NCI-H2227 treated with DMSO at 0.1 percent for 48 hours (cell line): ENCODE results near the gene SLC6A6.
"Not testable (repeated sequence)": the region's sequence is repeated elsewhere in the genome, so short reads cannot be mapped to it uniquely, and the experiment has no call there.

Experiments used
- DNase-seq: peaks from one replicate; lab custom pipeline; 2025; lab: John Stamatoyannopoulos, UW

The SLC6A6 gene

DNA sequence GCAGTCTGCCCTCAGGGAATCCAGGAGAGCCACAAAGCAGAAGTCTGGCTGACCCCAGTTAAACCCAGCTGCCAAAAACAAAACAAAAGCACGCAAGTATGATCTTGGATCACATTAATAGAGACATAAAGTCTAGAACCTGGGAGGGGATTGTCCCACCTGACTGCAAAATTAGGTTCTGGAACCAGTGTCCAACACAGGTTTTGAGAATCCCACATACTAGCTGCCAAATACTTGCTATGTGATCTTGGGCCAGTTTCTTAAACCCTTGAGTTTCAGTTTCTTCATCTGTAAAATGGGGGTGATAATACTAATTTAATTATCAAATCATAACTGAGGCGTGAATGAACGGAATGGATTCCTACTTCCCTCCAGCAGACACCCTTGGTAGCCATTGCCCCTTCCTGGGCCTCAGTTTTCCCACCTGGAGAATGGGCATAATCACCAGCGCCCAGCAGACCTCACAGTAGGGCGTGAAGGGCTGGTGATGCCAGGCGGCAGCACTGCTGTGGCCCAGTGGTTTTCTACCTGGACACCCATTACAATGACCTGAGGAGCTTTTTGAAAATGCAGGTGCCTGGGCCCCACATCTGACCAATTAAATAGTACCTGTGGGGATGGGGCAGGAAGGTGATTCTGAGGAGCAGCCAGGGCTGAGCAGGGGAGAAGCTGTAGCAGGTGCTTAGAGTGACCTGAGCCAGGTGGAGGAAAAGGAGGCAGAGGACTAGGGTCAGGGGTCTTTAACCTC, 105.5 kb downstream of the SLC6A6 start:
- no peak for DNase-seq

DNA sequence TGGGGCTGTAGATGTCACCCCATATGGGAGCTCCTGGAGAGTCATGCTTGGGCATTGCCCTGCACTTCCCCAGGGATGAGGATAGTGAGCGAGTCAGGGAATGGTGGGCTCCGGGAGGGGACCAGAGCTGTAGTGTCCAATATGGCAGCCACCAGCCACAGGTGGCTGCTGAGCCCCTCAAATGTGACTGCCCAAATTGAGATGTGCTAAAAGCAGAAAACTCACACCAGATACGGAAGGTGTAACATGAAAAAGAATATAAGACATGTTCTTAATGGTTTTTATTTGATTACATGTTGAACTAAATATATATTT, 106.1 kb downstream of the SLC6A6 start:
- DNase-seq = no peak

DNA sequence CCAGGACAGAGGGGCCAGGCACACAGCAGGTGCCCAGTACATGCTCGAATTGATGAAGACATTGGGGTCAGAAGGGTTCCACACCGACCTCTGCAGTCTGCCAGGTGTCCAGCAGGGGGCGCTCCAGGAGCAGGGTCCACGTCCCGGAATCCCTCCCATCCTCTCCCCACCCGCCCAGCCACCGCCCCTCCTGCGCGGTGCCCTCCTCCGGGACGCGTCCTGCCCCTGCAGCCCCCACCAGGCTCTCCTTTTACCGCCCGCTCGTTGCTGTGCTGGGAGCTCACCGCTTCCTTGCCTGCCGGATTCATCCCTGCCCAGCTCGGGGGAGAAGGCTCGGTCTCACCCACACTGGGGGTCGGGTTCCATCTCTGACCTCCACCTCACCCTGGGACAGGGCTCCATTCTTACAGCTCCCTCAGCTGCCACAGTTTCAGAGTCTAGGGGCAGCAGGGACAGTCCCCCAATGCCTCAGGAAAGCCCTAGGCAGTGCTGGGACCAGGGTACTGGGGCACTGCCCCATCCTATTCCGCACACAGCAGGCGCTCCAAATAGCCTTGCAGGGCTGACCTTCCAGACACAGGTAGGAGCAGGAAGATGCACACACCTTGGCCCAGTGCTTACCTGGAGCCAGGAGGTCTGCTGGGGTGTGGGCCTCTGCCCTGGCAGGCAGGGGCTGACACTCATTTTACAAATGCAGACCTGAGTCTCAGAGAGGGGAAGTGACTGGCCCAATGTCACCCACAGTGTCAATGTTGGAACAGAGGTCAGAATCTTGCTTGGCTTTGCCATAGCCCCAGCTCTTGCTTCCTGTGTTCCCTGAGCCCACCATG, 106.8 kb downstream of the SLC6A6 start:
- peak; percentile 42 for DNase-seq

DNA sequence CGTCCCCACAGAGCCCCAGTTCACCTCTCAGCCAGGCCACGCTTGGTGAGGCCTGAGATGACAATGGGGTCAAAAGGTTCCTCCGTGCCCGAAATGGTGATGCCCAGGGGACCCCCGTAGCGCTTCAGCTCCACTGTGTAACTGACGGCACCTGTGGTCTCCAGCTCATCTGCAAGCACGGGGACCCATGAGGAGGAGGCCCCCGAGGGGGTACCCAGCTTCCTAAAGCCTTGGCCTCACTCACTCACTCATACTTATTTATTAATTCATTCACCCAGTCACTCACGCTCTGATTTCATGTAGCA, 107.3 kb downstream of the SLC6A6 start:
- DNase-seq = no peak

DNA sequence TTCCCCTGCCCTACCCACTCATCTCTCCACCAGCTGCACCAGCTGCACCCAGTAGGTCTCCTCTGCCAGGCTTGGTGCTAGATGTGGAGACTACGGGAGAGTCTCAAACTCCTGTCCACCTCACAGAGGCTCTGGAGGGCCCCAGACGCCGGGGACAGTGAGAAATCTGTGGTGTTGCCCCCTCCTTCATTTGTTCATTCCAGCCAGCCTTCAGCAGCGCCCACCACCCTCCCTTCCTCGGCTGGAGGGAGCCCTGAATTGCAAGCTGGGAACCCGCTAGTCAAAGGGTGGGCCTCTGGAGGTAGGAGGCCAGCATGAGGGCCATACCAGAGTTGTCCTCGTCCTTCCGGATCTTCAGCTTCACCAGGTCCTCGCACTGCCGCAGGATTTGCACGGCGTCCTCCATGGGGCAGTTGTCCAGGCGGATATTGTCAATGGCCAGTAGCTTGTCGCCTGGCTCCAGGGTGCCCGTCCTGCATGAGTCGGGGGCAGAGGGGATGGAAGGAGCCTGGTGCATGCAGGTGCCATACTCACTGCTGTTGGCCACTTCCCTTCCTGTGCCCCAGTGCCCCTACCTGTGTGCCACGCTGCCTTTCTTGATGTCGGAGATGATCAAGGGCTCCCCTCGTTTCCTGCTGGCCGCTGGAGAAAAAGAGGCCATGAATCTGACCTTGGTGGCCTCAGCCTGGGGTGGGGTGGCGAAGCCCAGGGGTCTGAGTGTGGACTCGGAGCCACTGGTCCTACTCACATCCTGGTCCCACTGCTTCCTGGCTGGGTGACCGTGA, 108.6 kb downstream of the SLC6A6 start:
- DNase-seq = no peak

DNA sequence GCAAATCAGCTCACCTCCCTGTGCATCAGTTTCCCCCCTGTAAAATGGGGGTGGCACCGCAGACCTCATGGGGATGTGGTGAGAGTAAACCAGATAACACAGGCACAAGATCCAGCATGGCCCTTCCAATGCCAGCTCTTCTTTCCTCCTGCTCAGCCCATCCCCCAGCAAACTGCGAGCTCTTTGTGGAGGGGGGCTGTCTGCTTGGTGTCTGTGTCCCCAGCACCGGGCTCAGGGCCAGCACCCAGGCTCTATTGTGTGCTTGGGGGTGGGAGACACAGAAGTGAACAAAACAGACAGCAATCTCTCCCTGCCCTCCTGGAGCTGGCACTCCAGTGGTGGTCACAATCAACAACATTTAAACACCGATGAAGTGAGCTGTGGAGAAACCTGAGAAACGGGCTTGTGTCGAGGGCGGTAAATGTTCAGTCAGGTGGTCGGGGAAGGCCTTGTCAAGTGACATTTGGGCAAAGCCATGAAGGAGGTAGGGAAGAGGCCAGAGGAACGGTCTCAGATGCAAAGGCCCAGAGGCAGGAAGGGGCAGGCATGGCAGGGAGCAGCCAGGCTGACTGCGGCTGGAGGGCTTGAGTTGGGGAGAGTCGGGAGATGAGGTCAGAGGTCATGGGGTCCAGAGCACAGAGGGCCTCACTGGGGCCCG, 109.3 kb downstream of the SLC6A6 start:
- DNase-seq = peak; percentile 23

DNA sequence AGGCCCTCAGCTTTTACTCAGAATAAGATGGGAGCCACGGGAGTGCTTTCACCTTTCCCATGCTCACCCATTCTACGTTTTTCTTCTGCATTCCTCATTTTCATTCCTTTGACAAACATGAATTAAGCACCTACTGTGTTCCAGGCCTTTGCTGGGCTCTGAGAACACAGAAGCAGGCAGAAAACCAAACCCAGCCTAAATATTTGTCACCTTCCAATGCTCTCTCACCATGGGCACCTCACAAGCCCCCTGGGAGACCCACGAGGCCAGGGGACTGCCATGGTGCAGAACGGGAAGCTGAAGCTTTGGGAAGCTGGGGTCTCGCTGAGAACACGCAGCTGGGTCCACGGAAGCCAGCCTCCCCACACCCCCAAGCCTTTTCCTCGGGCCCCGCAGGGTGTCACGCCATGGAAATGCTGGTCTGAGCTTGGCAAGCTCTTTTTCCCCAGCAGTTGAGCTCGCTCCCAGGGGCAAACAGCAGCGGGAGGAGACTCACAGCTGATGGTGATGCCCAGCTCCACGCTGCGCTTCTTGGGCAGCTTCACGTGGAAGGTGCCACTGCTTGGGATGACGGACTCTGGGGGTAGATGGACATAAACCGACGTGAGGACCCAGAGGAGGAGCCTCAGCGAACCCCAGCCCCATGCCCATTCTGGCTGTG, 110.0 kb downstream of the SLC6A6 start:
- DNase-seq = no peak

DNA sequence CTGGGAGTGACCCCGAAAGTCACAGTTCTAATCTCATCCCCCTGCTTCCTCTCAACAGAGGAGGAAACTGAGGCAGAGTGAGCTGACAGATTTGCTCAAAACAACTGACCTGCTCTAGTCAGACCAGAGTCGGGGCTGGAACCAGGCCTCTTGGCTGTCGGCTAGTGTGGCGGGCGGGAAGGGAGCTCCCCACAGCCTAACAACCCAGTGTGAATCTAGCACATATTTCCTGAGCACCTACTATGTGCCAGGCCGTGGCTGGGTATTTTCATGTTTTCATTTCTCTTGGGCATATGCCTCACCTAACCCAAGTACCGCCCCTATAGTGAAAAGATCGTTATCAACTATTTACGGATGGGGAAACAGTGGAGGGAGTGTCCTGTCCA, 110.5 kb downstream of the SLC6A6 start:
- DNase-seq = no peak

DNA sequence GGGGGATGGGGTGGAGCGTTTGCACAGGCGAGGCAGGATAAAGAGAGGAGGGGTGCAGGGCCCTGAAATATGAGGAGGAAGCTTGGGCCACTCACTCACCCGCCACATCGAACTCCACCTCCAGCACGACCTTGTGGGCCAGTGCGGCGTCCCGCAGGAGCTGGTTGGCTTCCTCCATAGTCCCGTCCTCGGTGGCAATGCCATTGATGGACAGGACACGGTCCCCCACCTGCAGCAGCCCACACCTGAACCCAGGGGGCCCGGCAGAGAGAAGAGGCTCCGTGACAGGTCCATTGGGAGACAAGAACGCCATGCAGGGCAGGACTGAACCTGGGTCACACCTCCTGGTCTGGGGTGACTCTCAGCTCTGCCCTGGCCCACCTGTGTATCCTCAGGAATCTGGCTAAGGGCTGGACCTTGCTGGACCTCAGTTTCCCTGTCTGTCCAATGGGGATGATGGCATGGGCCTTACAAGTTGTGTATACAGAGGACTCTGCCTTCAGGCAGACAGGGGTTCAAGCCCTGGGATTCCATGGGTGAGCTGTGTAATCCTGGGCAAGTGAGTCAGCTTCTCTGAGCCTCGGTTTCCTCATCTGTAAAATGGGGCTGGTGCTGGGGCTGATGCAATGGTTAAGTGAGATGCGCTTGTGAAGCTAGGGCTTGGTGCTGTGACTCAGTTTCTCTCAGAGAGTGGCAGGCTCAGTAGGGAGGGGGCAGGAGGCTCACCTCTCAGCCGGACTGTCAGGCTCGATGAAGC, 111.3 kb downstream of the SLC6A6 start:
- DNase-seq = no peak

DNA sequence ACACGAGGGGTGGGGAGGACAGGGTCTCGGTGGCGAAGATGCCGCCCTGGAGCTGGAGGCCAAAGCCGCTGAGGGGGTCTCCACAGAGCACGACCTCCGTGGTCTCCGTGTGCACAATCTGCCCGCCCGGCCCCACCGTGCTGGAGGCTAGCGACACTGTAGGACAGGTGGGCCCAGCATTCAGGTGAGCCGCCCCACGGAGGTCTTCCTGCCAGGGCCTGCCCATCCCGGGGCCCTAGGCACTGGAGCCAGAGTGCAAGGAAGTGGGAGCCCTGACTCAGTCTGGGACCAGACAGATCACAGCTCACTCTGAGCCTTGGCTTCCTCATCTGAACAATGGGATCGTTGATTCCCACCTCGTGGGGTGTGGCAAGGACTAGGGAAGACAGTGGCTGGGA, 111.9 kb downstream of the SLC6A6 start:
- no peak for DNase-seq

DNA sequence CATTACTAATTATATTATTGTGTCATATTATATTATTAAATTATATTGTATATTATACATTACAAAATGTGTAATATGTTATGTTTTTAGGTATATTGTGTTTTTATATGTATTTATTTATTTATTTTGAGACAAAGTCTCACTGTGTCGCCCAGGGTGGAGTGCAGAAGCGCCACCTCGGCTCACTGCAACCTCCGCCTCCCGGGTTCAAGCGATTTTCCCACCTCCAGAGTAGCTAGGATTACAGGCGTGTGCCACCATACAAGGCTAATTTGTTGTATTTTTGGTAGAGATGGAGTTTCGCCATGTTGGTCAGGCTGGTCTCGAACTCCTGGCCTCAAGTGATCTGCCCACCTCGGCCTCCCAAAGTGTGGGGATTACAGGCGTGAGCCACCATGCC, 113.1 kb downstream of the SLC6A6 start:
- not testable (repeated sequence) for DNase-seq

DNA sequence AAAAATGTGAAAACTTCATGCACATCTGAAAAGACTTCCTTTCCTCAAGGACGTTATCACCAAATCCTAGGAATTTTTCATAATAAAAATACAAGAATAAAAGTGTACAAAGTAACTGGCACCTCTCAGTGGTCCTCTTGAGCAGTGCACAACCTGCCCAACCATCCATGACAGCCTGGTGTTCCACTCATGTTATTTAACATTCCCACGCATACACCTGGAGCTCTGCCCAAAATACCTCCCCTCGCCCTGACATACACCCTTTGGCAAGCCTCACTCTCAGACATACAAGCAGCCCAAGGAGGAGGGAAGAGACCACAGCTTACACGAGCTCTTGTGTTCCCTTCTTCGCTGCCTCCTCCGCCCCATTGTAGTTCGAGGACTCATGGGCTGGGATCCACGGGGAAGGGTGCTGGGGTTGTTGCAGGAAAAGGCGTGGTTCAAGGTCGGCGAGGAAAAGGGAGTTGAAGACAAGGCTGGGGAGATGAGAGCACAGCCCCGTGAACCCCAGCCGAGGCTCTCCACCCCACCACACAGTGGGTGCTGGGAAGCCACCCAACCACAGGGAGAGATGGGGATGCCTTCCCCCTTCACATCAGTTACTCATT, 114.4 kb downstream of the SLC6A6 start:
- no peak for DNase-seq

DNA sequence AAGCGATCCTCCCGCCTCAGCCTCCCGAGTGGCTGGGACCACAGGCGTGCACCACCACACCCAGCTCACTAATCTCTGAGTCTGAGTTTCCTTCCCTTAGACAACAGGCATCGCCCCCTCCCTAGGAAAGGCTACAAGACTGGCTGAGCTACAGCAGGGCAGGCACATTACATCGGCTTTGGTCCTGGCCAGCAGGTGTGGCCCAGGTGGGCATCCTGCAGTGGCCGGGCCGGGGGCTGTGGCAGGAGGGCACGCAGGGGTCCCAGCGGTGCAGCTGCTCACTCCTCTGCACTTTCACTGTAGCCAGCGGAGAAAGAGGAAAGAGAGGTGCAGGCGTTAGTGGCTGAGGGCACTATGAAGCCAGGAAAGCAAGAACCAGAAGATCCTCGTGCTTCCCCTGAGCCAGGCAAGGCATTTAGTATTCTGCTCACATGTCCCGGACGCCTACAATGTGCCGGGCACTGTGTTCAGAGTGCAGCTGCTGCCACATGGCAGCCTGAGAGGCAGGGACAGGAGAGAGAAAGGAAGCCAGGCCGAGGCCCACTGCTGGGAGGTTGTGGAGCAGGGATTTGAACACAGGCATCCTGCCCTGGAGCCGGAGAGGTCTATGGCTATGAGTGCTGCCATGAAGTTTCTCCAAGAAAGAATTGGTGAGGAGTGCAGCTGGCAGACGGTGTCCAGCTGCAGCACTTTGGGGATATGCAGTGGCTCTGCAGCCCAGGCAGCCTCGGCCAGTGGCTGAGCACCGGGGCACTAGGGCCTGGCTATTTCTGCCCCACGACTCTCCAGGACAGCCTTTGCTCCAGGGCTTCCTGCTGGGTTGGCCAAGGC, 115.4 kb downstream of the SLC6A6 start:
- DNase-seq = no peak

DNA sequence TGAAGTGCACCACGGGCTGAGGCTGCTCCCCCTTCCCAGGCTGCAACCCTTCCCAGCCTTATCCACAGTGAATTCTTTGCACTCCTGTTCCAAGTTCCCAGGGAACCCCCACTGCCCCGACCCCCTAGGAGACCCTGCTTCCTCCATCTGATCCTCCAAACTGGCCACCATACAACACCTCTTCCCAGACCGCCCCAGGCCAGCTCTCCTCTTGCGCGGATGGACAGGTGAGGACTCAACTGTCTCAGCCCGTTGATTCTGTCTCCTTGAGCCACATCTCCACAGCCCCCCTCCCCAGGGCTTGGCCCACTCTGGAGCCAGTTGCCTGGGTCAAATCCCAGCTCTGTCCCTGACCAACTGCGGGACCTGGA, 116.0 kb downstream of the SLC6A6 start:
- DNase-seq = no peak

DNA sequence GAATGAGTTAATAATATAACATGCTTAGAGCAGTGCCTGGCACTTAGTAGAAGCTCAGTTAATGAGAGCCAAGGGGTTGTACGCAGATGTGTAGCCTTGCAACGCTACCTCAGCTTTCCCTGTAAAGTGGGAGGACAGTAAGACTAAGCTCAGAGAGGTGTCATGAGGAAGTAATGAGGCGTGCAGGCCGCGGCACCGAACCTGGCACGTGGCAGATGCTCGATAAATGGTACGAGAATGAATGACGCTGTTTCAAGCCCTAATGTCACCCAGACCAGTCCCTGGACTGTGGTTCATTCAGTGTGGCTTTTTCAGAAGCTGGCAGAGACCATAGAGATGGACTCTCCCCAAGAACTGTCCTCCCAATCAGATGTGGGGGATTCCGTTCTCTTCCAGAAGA, 116.5 kb downstream of the SLC6A6 start:
- no peak for DNase-seq

DNA sequence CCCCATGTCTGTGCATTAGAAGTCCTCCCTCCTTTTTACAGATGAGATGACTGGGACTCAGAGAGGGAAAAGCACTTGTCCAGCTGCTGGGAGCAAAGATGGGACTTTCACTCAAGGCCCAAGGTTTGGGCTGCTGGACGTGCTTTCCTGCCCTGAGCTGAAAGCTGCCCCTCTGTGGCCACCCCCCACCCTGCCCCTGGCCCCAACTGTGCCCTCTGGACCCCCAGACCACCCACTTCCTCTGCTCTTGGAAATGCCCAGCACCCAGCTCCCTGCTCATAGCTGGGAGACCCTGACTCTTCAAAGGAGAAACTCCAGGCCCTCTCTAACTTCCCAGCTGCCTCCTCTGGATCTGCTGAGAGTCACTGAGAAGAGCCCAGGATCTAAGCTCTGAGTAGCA, 117.0 kb downstream of the SLC6A6 start:
- no peak for DNase-seq

DNA sequence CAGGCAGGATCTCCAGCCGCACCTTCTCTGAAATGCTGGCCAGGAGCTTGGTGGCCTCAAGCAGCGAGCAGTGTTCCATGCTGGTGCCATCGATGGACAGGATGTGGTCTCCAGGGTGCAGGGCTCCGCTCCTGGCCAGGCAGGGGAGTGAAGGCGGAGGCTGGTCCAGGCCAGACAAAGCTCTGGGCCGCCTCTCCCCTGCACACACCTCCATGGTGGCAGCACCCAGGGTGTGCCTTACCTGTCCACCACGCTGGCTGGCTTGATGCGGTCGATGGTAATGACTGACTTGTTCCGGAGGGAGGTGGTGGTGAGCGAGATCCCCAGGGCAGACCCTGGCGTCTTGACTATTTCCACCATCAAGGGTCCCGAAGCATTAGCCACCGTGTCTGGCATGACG, 117.7 kb downstream of the SLC6A6 start:
- no peak for DNase-seq

DNA sequence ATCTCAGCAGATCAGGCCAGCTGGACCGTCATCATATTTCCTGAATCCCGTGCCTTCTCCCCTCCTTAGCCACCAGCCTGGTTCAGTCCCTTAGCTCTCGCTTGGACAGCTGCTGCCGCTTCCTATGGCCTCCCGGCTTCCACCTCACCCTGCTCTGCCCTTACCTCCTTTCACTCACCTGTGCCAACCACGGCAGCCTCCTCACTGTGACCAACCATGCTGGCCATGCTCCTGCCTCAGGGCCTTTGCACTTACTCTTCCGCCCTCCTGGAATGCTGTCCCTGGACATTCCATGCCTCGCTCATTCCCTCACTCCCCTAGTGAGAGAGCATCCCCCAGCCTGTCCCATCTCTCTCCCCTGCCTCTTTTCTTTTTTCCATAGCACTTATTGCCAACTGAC, 118.6 kb downstream of the SLC6A6 start:
- DNase-seq = no peak

DNA sequence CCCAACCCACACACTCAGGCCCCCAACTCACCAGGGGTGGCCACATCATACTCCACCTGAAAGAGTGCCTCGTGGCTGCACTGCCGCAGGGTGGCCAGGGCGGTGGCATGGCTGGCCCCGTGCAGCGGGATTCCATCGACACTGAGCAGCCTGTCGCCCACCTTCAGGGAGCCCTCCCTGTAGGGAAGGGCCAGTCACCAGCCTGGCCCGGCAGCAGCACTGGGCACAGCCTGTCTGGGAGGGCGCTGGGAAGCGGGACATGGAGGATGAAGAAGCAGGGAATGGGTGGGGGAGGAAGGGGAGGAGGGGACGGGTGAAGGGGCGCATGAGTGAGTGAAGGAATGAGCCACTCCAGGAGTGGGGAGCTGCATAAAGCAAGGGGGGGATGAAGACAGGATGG, 119.2 kb downstream of the SLC6A6 start:
- no peak for DNase-seq

DNA sequence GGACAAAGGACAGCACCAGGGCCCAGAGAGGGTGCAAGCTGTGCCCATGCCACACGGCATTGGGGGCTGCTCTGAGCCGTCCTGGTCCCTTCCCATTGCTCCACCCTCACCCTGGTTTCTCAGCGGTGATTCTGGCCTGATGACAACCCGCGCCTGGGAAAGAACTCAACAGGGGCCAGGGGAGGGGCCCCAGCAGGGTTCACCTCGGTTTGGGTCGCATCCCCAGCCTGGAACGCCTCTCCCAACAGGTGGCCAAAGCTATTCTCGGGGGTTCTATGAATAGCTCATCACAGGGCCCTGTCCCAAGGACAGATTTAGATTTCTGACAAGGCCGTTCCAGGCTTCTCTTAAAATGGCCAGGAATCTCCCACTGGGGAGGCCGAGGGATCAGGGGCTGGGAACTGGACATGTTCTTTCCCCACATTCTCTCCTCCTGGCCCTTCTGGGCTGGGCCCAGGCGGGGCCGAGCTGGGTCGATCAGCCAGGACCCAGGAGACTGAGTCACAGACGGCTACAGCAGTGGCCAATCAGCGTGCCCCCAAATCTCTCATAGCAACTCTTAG, 119.8 kb downstream of the SLC6A6 start:
- no peak for DNase-seq
